Kidney glomerular epithelial cell (primary cell): ENCODE measurements around the gene DLEC1.
"Not testable (repeated sequence)": the region's sequence is repeated elsewhere in the genome, so short reads cannot be mapped to it uniquely, and the experiment has no call there.

Experiments
- DNase-seq: peaks from one replicate; lab custom pipeline; 2025; lab: John Stamatoyannopoulos, UW

DLEC1 gene

DNA sequence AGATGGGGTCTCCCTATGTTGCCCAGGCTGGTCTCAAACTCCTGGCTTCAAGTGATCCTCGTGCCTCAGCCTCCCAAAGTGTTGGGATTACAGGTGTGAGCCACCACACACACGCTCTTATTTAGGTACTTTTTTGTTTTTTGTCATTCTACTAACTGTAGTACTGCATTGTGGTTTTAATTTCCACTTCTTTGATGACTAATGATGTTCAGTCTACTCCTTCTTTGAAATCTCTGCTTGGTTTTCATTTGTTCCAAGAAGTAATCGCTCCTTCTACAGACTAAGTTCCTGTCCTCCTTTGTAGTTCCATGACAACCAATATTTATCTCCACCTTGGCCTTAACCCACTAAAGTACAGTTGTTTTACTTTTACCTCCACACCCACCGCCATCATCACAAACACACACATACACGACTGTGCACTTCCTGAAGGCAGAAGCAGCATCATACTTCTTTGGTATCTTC is 529 bp upstream of the DLEC1 start:
- DNase-seq, result no peak

DNA sequence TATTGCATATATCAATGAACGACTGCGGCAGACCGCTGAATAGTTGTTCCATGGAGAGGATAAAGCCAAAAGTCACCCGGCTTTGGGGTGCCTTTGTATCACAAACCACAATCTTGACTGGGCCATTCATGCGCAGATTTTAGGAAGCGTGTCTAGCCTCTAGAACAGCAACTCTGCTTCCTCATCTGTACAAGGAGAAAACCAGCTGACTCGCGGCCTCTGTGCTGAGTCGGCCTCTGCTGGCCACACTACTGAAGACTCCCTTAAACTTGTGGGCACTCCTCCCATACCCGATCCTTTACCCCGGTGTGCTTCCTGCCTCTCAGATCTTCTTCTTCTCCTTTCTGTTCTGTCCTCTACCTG is 872 bp downstream of the DLEC1 start:
- no peak for DNase-seq

DNA sequence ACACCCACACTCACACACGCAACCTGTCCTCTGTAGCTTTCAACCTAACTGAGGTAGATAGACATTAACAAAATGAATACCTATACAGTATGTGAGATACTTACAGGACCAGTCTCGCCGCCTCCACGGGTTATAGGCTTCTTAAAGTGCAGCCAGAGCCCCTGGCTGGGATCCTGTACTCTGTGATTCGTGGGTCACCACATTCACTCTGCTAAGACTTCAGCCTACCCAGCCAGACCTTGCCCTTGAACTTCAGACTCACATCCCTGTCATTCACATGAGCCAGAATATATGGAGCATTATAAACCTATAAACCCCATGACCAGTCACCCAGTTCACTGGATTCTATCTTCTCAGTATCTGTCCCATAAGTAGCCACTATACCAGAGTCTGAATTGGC is 1.4 kb downstream of the DLEC1 start:
- no peak for DNase-seq

DNA sequence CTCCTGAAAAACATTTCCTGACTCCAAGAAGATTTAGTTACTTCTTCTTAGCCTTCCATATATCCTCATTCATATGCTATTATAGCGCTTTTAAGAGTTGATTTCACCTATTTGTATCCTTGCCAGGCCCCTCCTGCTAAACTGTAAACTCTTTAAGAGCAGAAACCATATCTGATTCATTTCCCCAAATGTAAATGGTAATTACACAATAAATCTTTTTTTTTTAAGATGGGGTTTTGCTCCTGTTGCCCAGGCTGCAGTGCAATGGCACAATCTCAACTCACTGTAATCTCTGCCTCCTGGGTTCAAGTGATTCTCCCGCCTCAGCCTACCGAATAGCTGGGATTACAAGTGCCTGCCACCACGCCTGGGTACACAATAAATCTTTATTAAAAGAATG is 4.5 kb downstream of the DLEC1 start:
- DNase-seq, result no peak

DNA sequence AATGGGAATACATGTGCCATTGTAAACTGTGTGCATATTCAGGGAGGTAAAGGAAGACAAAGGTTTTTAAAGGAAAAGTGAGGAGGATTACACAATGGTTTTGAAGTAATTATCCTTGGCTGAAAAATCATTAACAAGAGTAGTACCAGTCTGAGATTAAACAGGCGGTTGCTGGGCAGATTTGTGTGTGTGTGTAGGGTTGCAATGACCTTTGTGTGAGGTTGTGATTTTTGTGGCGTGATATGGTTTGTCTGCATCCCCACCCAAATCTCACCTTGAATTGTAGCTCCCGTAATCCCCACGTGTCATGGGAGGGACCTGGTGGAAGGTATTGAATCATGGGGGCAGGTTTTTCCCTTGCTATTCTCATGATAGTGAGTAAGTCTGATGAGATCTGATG is 7.0 kb downstream of the DLEC1 start:
- DNase-seq, result no peak

DNA sequence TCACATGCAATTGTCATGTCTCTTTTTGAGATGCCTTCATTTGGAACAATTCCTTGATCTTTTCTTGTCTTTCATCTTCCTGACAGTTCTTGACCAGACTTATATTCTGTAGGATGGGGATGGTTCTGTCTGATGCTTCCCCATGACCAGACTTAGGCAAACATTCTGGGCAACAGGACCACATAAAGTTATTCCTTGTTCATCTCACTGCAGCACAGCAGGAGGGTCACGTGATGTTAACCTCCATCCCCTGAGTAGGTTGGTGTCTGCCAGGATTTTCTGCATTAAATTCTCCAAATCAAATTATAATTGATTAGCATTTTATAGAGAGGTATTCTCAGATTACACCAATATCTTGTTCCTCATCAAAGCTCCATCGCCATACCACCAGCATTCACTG is 7.8 kb downstream of the DLEC1 start:
- no peak for DNase-seq

DNA sequence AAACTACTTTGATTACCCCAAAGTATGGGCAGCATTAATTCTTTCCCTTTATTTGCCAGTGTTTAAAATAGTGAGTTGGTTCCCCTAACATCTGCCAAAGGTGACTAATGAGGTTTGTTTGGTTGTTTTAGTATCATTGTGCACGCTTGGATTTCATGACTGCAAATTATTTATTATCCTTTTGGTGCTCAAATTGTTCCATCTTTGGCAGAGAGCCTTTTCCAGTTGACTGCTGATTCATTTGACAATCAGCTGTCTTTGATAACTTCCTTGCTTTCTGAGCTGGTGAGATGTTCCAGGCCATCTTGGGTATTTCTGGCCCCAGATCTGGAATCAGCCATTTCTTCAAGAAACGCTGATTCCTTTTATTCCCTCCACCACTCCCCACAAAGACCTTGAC is 8.9 kb downstream of the DLEC1 start:
- no peak for DNase-seq

DNA sequence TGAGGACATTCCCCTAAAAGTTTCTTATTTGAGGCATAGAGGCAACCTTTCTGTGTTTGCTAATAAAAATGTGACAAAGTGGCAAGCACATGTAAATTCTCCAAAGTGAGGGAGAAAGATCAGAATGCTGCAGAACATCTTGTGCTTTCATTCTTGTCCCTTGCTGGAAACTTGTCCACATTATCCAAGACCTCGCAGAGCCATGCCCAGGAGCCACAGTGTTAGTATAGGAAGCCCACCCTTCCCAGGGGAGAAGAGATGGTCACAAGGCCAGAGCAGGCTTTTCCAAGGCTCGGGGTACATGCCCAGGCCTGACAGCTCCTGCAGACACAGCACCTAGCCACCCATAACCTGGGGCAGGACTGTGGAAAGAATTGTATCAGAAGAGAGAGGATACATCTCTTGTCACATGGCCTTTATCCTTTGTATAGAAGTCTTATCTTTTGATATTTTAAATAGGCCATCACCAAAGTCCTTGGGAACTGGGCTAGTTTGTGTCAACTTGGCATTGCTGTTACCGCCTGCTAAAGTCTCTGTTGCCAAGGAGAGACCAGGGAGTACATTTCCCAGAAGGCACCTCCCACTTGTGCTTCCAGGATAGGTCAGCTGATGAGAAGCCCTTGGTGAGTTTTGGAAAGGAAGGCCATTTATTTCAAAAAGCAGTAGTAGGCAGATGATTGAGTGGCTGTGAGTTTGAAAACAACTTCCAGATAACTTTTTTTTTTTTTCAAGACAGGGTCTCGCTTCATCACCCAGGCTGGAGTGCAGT is 10.5 kb downstream of the DLEC1 start:
- DNase-seq, result no peak

DNA sequence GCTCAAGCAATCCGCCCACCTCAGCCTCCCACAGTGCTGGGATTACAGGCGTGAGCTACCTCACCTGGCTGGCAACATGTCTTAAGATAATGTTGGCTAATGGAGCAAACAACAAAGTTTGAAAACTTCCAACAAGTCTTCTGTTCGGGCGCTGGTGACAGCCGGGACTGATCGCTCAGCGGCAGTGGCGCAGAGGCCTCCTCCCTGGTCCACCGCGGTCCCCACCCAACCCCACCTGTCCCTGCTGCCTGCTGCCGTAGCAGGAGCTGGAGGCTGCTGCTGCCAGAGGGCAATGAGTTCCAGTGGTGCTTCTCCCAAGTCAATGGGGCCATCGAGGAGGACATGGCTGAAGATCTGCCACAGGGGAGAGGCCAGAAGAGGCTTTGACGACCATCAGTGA is 12.1 kb downstream of the DLEC1 start:
- no peak for DNase-seq

DNA sequence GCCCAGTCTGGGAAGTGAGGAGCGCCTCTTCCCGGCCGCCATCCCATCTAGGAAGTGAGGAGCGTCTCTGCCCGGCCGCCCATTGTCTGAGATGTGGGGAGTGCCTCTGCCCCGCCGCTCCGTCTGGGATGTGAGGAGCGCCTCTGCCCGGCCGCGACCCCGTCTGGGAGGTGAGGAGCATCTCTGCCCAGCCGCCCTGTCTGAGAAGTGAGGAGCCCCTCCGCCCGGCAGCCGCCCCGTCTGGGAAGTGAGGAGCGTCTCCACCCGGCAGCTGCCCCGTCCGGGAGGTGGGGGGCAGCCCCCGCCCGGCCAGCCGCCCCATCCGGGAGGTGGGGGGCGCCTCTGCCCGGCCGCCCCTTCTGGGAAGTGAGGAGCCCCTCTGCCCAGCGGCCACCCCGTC is 14.3 kb downstream of the DLEC1 start:
- DNase-seq, result not testable (repeated sequence)

DNA sequence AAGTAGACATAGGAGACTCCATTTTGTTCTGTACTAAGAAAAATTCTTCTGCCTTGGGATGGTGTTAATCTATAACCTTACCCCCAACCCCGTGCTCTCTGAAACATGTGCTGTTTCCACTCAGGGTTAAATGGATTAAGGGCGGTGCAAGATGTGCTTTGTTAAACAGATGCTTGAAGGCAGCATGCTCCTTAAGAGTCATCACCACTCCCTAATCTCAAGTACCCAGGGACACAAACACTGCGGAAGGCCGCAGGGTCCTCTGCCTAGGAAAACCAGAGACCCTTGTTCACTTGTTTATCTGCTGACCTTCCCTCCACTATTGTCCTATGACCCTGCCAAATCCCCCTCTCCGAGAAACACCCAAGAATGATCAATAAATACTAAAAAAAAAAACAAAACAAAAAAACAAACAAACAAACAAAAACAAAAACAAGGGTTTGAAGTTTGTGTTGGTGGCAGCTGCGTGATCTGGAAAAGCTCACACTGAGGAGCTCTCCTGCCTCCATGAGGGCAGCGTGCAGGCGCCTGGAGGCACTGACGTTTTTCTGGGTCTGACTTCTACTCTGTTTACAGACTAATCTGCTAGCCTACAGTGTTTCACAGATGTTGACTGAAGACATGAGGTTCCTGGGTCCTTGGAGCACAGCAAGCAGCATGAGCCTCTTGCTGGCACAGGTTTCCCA is 14.9 kb downstream of the DLEC1 start:
- DNase-seq, result not testable (repeated sequence)

DNA sequence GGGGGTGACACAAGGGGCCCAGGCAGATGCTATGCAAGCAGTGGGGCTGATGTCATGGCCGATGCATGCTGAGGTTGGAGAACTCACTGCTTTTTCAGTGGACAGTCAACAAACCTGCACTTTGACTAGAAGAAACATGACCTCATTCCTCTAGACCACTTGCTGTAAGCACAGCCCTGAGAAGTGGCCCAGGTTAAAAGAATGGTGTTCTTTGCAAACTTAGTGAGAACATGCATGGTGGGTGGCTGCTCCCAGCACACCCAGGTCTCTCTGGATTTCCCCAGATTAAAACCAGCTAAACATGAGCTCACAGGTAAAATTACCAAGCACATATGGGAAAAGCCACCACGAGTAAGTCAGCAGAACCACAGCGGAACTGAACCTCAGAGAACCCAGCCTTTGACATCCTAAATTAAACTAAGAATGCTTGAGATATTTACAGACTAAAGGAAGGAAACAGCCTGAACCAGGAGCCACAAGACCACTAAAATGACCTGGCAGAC is 15.5 kb downstream of the DLEC1 start:
- DNase-seq, result no peak

DNA sequence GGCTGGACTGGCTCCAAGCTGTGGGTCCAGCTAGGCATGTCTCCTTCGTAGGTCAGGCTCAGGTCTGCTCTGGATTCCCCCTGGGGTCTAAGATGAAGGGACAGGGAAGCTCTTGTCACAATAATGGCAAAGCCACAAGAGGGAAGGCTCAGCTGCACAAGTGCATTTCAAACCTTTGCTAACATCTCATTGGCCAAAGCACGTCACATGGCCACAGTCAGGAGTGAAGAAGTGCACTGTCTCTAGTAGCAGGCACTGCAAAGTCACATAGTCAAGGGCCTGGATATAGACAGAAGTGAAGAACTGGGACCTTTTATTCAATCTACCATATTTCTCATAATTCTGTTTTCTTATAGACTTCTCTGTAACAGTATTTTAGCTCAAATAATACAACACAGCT is 20.1 kb downstream of the DLEC1 start:
- no peak for DNase-seq

DNA sequence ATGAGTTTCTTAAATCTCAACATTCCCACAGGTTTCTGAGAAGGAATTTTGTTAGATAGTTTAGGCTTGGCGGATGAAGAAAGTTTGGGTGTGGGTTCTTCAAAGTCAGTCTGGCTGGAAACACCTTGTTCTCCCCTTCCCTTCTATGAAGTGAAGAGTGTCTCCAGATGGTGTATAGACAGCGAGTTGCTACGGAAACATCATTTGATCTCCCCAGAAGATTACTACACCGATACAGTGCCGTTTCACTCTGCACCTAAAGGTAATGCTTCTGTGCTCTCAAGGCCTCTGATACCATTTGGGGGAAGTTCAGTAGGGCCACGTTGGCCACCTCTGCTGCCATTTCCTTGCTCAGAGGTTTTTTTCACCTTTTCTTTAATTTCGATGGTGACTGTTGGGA is 20.6 kb downstream of the DLEC1 start:
- no peak for DNase-seq

DNA sequence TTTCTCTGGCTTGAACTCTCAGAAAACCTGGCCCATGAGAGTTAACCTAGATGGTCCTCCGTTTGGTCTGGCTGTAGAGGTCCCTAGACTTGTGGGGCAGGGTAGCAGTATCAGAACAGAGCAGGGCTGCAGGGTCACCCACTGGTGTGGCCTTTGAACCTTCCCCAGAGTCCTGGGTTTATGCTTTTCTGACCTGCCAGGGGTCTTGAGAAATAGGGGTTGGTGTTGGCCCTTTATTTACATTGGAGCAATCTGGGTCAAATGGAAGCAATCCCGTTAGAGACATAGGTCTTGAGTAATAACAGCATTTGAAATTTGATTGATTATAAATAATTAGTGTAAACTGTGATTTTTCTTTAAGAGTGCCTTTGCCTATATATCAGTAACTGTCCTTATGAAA is 23.8 kb downstream of the DLEC1 start:
- no peak for DNase-seq

DNA sequence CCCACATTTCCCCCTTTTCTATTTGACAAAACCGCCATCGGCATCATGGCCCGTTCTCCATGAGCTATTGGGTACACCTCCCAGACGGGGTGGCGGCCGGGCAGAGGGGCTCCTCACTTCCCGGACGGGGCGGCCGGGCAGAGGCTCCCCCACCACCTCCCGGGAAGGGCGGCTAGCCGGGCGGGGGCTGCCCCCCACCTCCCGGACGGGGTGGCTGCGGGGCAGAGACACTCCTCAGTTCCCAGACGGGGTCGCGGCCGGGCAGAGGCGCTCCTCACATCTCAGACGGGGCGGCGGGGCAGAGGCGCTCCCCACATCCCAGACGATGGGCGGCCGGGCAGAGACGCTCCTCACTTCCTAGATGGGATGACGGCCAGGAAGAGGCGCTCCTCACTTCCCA is 25.4 kb downstream of the DLEC1 start:
- DNase-seq, result not testable (repeated sequence)

DNA sequence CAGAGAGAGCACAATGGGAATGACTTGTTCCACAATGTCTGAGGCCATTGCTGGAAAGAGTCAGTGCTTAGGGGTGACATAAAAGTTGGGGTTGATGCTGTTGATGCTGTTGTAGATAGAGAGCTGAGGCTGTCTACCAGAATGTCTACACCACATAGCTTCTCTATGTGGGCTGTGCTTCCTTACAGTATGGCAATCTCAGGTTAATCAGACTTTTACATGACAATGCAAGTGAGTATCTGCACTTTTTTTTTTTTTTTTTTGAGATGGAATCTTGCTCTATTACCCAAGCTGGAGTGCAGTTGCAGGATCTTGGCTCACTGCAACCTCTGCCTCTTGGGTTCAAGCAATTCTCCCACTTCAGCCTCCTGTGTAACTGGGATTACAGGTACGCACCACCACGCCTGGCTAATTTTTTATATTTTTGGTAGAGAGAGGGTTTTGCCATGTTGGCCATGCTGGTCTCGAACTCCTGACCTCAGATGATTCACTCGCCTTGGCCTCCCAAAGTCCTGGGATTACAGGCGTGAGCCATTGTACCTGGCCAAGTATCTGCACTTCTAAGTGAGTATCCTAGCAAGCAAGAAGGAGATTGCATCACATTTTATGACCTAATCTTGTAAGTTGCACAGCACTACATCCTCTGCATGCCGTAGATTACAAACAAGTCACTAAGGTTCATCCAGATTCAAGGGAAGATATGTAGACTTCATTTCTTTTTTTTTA is 28.7 kb downstream of the DLEC1 start:
- no peak for DNase-seq

DNA sequence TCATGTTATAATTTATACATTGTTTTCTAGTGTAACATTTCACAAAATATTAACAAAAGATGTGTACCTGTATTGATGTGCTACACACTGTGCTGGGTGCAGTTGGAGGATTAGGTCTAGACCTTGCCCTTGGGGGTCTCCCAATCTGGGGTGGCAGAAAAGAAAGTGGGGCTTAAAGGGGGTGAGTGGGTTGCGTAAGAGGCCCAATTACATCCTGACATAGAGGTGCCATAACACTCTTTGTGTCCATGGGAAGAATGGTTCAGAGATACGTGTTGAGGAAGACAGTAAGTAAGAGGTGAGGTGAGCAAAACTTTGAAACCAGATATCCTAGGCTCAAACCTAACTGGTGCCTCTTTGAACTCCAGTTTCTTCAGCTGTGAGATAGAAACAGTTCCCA is 31.0 kb downstream of the DLEC1 start:
- DNase-seq, result no peak

DNA sequence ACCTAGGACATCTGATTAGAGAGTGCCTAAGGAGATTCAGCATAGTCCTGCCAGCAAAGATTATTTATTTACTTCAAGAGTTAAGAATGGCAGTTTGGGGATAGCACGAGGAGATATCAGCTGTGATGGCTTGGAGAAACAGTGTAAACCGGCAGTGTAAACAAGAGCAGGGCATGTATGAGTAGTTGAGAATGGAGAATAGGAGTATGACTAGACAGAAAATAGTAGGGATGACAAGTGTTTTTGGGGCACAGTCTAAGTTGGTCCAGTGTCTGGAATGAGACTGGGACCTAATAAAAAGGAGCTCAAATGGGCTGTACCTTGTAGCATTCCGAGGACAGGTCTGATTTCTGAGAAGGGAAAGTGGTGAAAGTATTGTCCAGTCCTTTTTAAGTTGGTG is 38.1 kb downstream of the DLEC1 start:
- not testable (repeated sequence) for DNase-seq

DNA sequence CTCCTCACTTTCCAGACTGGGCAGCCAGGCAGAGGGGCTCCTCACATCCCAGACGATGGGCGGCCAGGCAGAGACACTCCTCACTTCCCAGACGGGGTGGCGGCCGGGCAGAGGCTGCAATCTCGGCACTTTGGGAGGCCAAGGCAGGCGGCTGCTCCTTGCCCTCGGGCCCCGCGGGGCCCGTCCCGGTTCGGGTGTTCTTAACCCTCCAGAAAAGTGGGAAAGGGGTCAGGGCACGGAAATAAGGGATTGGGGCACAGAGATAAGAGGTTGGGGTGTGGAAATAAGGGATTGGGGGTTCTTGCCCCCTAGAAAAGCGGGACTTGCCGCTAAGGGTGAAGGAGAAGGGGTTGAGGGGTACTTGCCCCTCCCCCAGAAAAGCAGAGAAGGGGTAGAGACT is 43.3 kb downstream of the DLEC1 start:
- not testable (repeated sequence) for DNase-seq

DNA sequence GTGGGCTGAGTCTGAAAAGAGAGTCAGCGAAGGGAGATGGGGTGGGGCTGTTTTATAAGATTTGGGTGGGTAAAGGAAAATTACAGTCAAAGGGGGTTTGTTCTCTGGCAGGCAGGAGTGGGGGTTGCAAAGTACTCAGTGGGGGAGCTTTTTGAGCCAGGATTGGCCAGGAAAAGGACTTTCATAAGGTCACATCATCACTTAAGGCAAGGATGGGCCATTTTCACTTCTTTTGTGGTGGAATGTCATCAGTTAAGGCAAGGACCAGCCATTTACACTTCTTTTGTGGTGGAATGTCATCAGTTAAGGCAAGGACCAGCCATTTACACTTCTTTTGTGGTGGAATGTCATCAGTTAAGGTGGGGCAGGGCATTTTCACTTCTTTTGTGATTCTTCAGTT is 44.2 kb downstream of the DLEC1 start:
- not testable (repeated sequence) for DNase-seq

DNA sequence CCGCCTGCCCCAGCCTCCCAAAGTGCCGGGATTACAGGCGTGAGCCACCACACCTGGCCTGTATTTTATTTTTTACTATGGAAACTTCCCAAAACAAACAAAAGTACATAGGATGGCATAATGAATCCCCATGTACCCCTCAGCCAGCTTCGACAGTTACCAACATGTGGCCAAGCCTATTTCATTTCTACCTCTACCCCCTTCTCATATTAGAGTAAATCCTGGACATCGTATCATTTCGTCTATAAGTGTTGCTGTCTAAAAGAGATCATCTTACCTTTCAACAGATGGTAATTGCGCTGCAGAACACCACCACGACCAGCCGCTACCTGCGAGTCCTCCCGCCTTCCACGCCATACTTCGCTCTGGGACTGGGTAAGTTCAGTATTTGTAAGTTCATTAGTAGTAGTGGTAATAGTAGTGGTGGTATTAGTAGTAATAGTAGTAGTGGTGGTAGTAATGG is 44.9 kb downstream of the DLEC1 start:
- no peak for DNase-seq
